ENCODE data around the gene DSG2. TPM values are rescaled to one million over a fixed set of nuclear protein-coding genes. Genes with fewer than 3 reads are reported as not detected.

The DSG2 gene
- total and polyA plus RNA-seq, 7 donors: 1.8 to 92.4 (median 3.6) TPM

DNA sequence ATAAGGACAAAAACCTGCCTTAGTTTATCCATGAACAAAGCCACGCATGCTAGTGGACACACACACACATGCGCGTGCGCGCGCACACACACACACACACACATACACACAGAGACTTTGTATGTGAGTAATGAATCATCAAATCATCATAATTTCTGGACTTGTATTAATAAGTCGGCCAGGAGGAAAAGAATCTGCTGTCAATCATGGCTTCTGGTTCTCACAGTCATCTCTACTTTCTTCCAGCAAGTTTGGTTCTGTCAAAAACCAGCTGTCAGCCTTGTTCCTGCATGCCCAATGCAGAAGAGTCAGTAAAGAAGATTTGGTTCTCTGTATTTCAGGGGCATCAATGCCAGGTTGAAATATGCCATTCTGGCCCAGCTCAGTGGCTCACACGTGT is 92.6 kb downstream of the DSG2 start:
- intact Hi-C loops (cut with DNase I): no loop called here
- no peak for TF ChIP-seq EP300 (IDR thresholded peaks at IDR 0.05)
- TF ChIP-seq POLR2AphosphoS5 (IDR thresholded peaks at IDR 0.05): no peak
- TF ChIP-seq POLR2A (IDR thresholded peaks at IDR 0.05): no peak
- no peak for TF ChIP-seq CTCF (IDR thresholded peaks at IDR 0.05)
- H3K27ac ChIP-seq: no peak overlapping the region
- no peak overlapping the region for H3K4me3 ChIP-seq
- H3K9me3 ChIP-seq: no peaks in the 10 kb centered on the region
- 89 to 92% methylated on average over 8 of the region's 8 CpGs for WGBS, 2 donors
- DNase-seq: no peak
- no peaks in the 10 kb centered on the region for H3K27me3 ChIP-seq
- no peaks in the 10 kb centered on the region for H3K36me3 ChIP-seq
- H3K4me1 ChIP-seq: no peaks in the 10 kb centered on the region

- Histone ChIP-seq H3K27me3 (no peaks in the 10 kb centered on the region), H3K9me3 (no peaks in the 10 kb centered on the region), H3K36me3 (no peaks in the 10 kb centered on the region), H3K27ac (no peak overlapping the region), H3K4me3 (no peak overlapping the region), H3K4me1 (no peaks in the 10 kb centered on the region)
- TF ChIP-seq EP300 (IDR thresholded peaks at IDR 0.05): no peak
- TF ChIP-seq CTCF (IDR thresholded peaks at IDR 0.05): no peak
- TF ChIP-seq POLR2AphosphoS5 (IDR thresholded peaks at IDR 0.05): no peak
- TF ChIP-seq POLR2A (IDR thresholded peaks at IDR 0.05): no peak
- intact Hi-C loops (cut with DNase I): no loop called here
- 91 to 92% methylated on average over 2 of the region's 2 CpGs for WGBS, 2 donors
- no peak for DNase-seq
Measured at GRCh38 chr18:31591113-31591512, 93.1 kb downstream of the DSG2 start.

- WGBS, 2 donors: 30 to 68% methylated on average over 5 of the region's 5 CpGs
- TF ChIP-seq CTCF (IDR thresholded peaks at IDR 0.05): no peak
- TF ChIP-seq EP300 (IDR thresholded peaks at IDR 0.05): no peak
- TF ChIP-seq POLR2A (IDR thresholded peaks at IDR 0.05): no peak
- TF ChIP-seq POLR2AphosphoS5 (IDR thresholded peaks at IDR 0.05): no peak
- H3K36me3 ChIP-seq: no peaks in the 10 kb centered on the region
Measured at GRCh38 chr18:31591628-31592027, 93.7 kb downstream of the DSG2 start, which contains the start of gene TTR. Gene TTR (plus strand): TSS chr18:31591877. CDS start chr18:31591903, 26 bp downstream.

DNA sequence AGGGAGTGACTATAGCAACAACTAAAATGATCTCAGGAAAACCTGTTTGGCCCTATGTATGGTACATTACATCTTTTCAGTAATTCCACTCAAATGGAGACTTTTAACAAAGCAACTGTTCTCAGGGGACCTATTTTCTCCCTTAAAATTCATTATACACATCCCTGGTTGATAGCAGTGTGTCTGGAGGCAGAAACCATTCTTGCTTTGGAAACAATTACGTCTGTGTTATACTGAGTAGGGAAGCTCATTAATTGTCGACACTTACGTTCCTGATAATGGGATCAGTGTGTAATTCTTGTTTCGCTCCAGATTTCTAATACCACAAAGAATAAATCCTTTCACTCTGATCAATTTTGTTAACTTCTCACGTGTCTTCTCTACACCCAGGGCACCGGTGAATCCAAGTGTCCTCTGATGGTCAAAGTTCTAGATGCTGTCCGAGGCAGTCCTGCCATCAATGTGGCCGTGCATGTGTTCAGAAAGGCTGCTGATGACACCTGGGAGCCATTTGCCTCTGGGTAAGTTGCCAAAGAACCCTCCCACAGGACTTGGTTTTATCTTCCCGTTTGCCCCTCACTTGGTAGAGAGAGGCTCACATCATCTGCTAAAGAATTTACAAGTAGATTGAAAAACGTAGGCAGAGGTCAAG is 94.7 kb downstream of the DSG2 start:
- no peak overlapping the region for H3K27ac ChIP-seq
- TF ChIP-seq POLR2AphosphoS5 (IDR thresholded peaks at IDR 0.05) (no peak), EP300 (IDR thresholded peaks at IDR 0.05) (no peak), POLR2A (IDR thresholded peaks at IDR 0.05) (no peak)
- no peaks in the 10 kb centered on the region for H3K36me3 ChIP-seq
- H3K9me3 ChIP-seq: no peaks in the 10 kb centered on the region
- no peak overlapping the region for H3K4me3 ChIP-seq
- H3K27me3 ChIP-seq: no peaks in the 10 kb centered on the region
- H3K4me1 ChIP-seq: no peaks in the 10 kb centered on the region
- intact Hi-C loops (cut with DNase I): no loop called here
- WGBS, 2 donors: 87 to 90% methylated on average over 10 of the region's 10 CpGs
- DNase-seq: no peak

More at GRCh38 chr18:31591628-31592027, 93.7 kb downstream of the DSG2 start, which contains the start of gene TTR:
- Histone ChIP-seq H3K4me1 (no peaks in the 10 kb centered on the region), H3K27ac (no peak within 1 kb of the TSS), H3K4me3 (no peak within 1 kb of the TSS), H3K9me3 (no peaks in the 10 kb centered on the region), H3K27me3 (no peaks in the 10 kb centered on the region)
- intact Hi-C loops (cut with DNase I): no loop called here
- DNase-seq: no peak

- TF ChIP-seq POLR2AphosphoS5 (IDR thresholded peaks at IDR 0.05): no peak
- no peak for TF ChIP-seq POLR2A (IDR thresholded peaks at IDR 0.05)
- TF ChIP-seq CTCF (IDR thresholded peaks at IDR 0.05): no peak
- TF ChIP-seq EP300 (IDR thresholded peaks at IDR 0.05): no peak
- Histone ChIP-seq H3K9me3 (no peaks in the 10 kb centered on the region), H3K27ac (peak overlapping the region in 1 of 4 donors; percentile 47), H3K27me3 (no peaks in the 10 kb centered on the region), H3K36me3 (no peaks in the 10 kb centered on the region), H3K4me1 (no peaks in the 10 kb centered on the region), H3K4me3 (no peak overlapping the region)
- 82% methylated on average over 5 of the region's 5 CpGs for WGBS, 2 donors
- DNase-seq: no peak
- intact Hi-C loops (cut with DNase I): no loop called here
Measured at GRCh38 chr18:31595121-31595771, 97.3 kb downstream of the DSG2 start.

Data from sigmoid colon (tissue), 7 donors.